K562 (cell line): ENCODE results near the gene PTP4A2. TPM values are rescaled to one million over a fixed set of nuclear protein-coding genes. Genes with fewer than 3 reads are reported as not detected.
A peak's percentile ranks its signal among the peaks of the same experiment; 100 is the strongest.

Experiments used
- ARHGAP35 ChIP-seq: fragments of 450-650 bp; IDR thresholded peaks from 2 replicates; pipeline ENCODE4 v1.6.1; 2018; ENCODE audit not compliant: partially characterized antibody
- CBFB ChIP-seq: sonication (generic); formaldehyde crosslinking; IDR thresholded peaks from 2 replicates; pipeline ENCODE4 v1.4.0; 2020; ENCODE audit warnings: mild to moderate bottlenecking, missing genetic modification reagents
- CBX1 ChIP-seq: sonication (generic); IDR thresholded peaks from 2 replicates; pipeline ENCODE4 v1.6.1; 2016; ENCODE audit warnings: antibody characterized with exemption, low read depth, mild to moderate bottlenecking
- E2F3 ChIP-seq: fragments of 250-450 bp; sonication (Bioruptor Pico); IDR thresholded peaks from 2 replicates; pipeline ENCODE4 v1.4.0; 2020; ENCODE audit warnings: mild to moderate bottlenecking
- ELF1 ChIP-seq: fragments of 200-800 bp; sonication (Bioruptor generic); IDR thresholded peaks from 2 replicates; pipeline ENCODE4 v1.6.1; 2016; ENCODE audit warnings: missing genetic modification characterization, missing compliant biosample characterization
- LARP7 ChIP-seq: fragments of 450-650 bp; IDR thresholded peaks from 2 replicates; pipeline ENCODE4 v1.6.1; 2016
- POLR2AphosphoS5 ChIP-seq: IDR thresholded peaks from 2 replicates; pipeline ENCODE4 v1.6.1; 2011; ENCODE audit warnings: mild to moderate bottlenecking, low read depth, low read length, moderate library complexity; ENCODE audit not compliant: control insufficient read depth, insufficient read depth
- RFX1 ChIP-seq: fragments of 450-650 bp; IDR thresholded peaks from 2 replicates; pipeline ENCODE4 v1.6.1; 2016; ENCODE audit warnings: mild to moderate bottlenecking, moderate library complexity
- RREB1 ChIP-seq: fragments of 250-450 bp; sonication (Bioruptor Pico); IDR thresholded peaks from 2 replicates; pipeline ENCODE4 v1.4.0; 2020
- SRSF1 ChIP-seq: fragments of 200-400 bp; formaldehyde crosslinking; IDR thresholded peaks from 2 replicates; pipeline ENCODE4 v1.6.1; 2017; ENCODE audit warnings: mild to moderate bottlenecking, low read depth, low read length, moderate library complexity
- SUPT5H ChIP-seq: fragments of 450-650 bp; IDR thresholded peaks from 2 replicates; pipeline ENCODE4 v1.6.1; 2016
- ZNF23 ChIP-seq: fragments of 250-450 bp; sonication (Bioruptor Pico); IDR thresholded peaks from 2 replicates; pipeline ENCODE4 v1.4.0; 2020; ENCODE audit warnings: mild to moderate bottlenecking
- ZNF239 ChIP-seq: fragments of 250-450 bp; sonication (Bioruptor Pico); IDR thresholded peaks from 2 replicates; pipeline ENCODE4 v1.4.0; 2020; ENCODE audit warnings: mild to moderate bottlenecking
- ZNF609 ChIP-seq: sonication (generic); formaldehyde crosslinking; IDR thresholded peaks from 2 replicates; pipeline ENCODE4 v1.8.1; 2023; ENCODE audit warnings: missing genetic modification reagents, mild to moderate bottlenecking, borderline replicate concordance
- polyA plus RNA-seq, 8 experiments: library from polyadenylated mRNA; depleted of rRNA in 4 of 8; stranded (reverse) in 5 of 8; unstranded in 3 of 8; fragments of >200 nt; fragmentation: Nextera tagmentation in 2 of 8; fragmentation: Illumina TruSeq in 1 of 8; extraction: Ambion mirVana in 2 of 8; extraction: Trizol in 1 of 8; gene quantifications; 2 replicates each; pipeline versions ENCODE4 v1.2.1 to v1.2.3, GENCODE V29; 2011 to 2014; ENCODE audit warnings: inconsistent platforms in 1 of 8, missing spikeins in 1 of 8
- total RNA-seq, 7 experiments: library from RNA; depleted of rRNA in 6 of 7; stranded (reverse); fragments of >200 nt in 6 of 7; fragmentation: Illumina TruSeq in 2 of 7; extraction: Trizol in 2 of 7; gene quantifications; 2 replicates each; pipeline versions ENCODE4 v1.2.1 to v1.2.3, GENCODE V29; 2011 to 2021; ENCODE audit warnings: low replicate concordance in 1 of 7
- TF ChIP-seq, protein P1 (sequence below): fragments of 250-450 bp; sonication (Bioruptor Pico); IDR thresholded peaks from 2 replicates; pipeline ENCODE4 v1.4.0; 2020; ENCODE audit warnings: mild to moderate bottlenecking, moderate library complexity, borderline replicate concordance

Gene PTP4A2
- total and polyA plus RNA-seq, 9 of the 15 experiments (the other 6 are each of a cell fraction or from before 2014, with no cell fraction given) = 197 to 870 (median 480) TPM

DNA sequence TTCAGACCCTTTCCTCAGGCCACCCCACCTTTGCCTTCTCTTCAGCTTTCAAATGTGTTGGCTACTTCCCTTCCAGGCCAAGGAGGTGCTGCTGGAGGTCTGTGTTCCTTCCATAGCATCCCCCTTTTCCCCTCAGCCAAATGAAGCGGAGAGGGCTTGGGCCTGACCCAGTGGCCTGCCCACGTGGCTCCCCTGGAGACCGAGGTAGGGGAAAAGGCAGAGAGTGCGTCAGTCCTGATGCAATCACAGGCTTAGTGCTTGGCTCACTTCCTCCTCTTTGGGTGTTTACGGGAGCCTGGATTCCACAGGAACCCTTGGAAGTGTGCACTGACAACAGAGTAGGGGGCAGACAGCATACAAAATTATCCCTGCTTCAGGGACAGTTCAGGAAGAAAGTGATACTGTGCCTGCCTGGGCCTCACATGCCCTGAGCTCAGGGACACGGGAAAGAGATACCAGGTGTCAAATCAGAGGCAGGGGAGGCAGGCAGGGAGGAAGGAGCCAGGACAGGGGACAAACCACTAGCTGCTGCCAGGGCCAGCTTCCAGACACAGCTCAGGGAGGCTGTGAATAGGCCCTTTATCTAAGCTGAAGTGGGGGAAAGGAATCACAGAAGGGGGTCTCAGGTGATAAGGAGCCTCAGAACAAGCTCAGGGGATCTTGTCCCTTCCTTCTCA is 16.6 kb upstream of the PTP4A2 start (continued):
- TF ChIP-seq ZNF609 (CRISPR knock-in tag) (no peak), ZNF23 (no peak), RREB1 (CRISPR knock-in tag) (peak; percentile 24), ZNF239 (CRISPR knock-in tag) (peak; percentile 78), LARP7 (no peak), RFX1 (peak; percentile 42; the same call in 1 of the 2 replicates), CBFB (CRISPR knock-in tag) (no peak), E2F3 (CRISPR knock-in tag) (peak; percentile 70), ELF1 (tag) (peak; percentile 70), SUPT5H (peak; percentile 53), POLR2AphosphoS5 (no peak), CBX1 (no peak), SRSF1 (no peak), ARHGAP35 (no peak)
- TF ChIP-seq, protein P1, sequence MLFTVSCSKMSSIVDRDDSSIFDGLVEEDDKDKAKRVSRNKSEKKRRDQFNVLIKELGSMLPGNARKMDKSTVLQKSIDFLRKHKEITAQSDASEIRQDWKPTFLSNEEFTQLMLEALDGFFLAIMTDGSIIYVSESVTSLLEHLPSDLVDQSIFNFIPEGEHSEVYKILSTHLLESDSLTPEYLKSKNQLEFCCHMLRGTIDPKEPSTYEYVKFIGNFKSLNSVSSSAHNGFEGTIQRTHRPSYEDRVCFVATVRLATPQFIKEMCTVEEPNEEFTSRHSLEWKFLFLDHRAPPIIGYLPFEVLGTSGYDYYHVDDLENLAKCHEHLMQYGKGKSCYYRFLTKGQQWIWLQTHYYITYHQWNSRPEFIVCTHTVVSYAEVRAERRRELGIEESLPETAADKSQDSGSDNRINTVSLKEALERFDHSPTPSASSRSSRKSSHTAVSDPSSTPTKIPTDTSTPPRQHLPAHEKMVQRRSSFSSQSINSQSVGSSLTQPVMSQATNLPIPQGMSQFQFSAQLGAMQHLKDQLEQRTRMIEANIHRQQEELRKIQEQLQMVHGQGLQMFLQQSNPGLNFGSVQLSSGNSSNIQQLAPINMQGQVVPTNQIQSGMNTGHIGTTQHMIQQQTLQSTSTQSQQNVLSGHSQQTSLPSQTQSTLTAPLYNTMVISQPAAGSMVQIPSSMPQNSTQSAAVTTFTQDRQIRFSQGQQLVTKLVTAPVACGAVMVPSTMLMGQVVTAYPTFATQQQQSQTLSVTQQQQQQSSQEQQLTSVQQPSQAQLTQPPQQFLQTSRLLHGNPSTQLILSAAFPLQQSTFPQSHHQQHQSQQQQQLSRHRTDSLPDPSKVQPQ (CRISPR knock-in tag) = 0 out of 2 replicates have a peak, but pooled peaks have one; percentile 15
